ENCODE results near the gene NUDT4.
"Not testable (repeated sequence)": the region's sequence is repeated elsewhere in the genome, so short reads cannot be mapped to it uniquely, and the experiment has no call there.

NUDT4 gene

DNA sequence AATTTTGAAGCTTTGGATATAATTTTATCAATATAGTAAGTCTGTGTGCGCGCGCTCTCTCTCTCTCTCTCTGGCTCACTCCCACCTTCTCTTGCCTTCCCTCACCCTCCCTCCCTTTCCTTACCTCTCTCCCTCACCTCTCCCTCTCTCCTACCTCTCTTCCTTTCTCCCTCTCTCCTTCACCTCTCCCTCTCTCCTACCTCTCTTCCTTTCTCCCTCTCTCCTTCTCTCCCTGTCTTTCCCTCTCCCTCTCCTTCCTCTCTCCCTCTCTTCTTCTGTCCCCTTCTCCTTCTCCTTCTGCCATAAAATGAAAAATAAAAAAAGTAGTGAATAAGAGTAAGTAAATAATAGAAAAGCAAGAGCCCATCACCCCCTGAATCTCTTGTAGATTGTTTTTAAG is 9.0 kb upstream of the NUDT4 start:
- DNase-seq = no peak

DNA sequence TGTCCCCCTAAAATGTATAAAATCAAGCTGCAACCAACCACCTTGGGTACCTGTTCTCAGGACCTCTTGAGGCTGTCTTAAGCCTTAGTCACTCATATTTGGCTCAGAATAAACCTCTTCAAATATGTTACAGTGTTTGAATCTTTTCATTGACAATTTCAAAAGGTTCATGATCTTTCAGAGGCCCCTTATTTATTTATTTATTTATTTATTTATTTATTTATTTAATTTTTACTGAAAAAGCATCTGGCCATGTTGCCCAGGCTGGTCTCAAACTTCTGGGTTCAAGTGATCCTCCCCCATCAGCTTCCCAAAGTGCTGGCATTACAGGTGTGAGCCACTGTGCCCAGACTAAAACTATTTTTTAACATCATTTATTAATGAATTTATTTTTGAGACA is 8.2 kb upstream of the NUDT4 start:
- no peak for DNase-seq

DNA sequence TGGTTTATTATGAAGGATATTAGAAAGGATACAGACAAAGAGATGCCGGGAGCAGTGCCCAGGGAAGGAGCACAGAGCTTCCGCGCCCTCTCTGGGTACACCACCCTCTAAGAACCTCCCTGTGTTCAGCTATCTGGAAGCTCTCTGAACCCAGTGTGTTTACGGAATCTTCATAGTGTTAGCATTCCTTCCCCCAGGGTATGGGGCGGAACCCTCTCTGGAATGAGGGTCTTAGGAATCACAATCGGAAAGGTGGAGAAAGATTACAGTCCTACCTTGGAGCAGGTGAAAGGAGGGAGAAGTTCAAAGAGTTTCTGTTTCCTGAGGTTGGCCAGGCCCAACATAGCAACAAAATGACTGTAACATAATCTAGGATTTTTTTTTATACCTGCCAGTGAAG is 6.8 kb upstream of the NUDT4 start:
- no peak for DNase-seq

DNA sequence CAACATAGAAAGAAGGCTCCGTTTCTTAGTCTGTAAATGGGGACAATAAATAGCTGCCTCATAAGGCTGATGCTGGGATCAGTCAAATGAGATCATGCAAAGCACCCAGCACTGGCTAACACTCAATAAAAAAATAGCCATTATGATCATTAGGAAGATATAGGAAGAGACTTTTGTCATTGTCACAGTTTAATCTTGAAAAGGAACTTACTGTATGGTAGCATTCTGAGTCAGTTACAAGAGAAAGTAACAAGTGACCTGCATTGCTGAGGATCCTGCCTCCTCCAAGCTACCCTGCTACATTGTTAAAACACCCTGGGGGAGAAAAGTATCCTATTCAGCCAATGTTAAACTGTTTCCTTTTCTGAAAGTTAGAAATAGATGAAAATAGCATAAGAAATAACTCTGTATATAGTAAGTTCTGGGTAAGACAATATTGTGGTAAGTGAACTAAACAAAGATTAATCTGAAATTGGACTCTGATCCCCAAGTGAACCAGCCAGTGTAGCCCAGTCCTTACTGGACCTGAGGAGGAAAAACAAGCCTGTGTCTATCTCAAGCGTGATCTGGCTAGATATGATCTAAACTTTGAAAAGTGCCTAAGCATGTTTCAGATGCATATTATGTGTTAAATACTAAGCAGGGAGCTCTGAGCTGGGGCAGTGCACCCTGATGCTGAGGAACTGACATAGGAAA is 3.6 kb upstream of the NUDT4 start:
- no peak for DNase-seq

DNA sequence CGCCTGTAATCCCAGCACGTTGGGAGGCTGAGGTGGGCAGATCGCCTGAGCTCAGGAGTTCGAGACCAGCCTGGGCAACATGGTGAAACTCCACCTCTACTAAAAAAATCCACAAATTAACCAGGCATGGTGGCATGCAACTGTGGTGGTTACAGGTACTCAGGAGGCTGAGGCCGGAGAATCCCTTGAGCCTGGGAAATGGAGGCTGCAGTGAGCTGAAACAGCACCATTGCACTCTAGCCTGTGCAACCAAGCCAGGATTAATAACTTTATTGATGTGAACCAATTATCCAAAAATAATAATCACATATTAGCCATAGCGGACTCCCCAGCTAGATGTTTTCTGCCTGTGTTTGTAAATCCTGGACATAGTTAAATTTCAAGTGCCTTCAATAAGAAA is 1.8 kb upstream of the NUDT4 start:
- no peak for DNase-seq

DNA sequence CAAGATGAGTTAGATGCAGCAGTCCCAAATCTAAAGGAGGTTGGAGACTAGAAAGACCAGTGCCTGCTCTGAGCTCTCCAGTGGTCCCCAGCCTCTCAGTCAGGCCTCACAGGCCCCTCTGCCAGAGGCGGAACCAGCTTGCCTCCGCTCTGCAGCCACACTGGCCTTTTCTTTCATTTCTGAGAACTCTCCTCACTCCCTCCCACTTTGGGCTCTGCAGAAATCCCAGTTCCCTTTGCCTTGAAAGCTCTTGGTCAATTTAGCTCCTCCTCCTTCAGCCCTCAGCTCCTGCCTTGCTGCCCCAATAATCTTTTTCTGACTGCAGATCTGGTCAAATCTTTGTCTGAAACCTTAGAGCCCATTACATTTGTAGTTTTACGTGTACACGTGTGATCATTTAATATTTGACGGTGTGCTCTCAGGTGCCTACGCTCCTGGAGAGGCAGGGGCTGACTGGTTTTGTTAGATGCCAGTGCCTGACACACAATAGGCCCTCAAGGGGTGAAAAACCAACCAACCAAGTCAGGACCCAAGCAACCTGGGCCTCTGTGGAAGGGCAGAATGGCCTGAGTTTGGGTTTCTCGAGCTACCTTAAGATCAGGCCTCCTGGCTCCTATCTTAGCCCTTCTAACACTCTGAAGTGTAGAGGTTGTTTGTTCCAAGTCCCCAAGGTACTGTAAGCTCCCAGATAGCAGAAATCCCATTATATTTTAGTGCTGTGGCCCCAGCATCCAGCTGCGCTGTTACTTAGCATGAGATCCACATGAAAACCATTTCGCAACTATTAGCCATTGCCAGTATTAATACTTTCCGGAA is 1.1 kb upstream of the NUDT4 start:
- no peak for DNase-seq

DNA sequence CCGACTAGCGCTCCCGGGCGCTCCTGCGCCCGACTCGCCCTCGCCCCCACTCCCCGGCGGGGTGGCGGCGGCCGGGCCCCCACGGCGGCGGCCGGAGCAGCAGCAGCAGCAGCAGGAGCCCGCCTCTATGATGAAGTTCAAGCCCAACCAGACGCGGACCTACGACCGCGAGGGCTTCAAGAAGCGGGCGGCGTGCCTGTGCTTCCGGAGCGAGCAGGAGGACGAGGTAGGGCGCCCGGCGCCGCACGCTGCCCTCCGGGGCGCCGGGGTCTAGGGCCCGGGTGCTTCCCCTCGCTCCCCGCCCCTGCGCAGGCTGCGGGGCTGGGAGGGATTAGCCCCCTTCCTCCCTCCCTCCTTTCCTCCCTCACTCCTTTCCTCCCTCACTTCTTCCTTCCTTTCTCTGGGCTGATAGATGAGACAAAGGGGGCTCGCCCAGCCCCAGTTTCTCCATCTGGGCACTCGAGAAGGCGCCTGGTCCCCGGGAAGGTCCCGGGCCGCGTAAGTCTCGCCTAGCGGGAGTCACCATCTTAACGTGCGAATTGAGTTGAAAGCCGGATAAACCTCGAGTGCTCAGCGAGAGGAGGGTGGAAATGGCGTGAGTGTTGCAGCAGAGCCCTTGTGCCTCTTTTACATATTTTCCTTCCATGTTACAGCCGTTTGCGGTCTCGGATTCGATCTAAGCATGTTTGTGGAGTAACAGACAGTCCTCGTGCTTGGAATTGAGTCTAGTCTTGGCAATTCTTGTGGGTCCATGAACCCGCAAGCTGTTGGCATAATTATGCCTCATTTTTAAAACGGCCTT is 672 bp downstream of the NUDT4 start:
- DNase-seq = peak; percentile 58

DNA sequence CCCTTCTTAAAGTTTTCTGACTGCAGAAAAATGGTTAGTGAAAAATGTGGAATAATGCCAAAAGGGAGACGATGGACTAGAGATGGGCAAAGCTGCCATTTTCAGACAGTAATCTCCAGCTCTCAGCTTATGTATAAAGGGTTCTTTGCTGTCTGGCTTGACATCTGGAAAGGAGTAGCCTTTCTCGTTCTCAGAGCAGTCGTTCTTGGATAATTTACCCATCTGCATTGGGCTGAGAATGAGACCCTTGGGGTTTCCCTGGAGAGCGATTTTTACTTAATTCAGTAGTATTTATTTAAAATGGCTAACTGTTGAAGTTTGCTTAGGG is 1.2 kb downstream of the NUDT4 start:
- DNase-seq = no peak

DNA sequence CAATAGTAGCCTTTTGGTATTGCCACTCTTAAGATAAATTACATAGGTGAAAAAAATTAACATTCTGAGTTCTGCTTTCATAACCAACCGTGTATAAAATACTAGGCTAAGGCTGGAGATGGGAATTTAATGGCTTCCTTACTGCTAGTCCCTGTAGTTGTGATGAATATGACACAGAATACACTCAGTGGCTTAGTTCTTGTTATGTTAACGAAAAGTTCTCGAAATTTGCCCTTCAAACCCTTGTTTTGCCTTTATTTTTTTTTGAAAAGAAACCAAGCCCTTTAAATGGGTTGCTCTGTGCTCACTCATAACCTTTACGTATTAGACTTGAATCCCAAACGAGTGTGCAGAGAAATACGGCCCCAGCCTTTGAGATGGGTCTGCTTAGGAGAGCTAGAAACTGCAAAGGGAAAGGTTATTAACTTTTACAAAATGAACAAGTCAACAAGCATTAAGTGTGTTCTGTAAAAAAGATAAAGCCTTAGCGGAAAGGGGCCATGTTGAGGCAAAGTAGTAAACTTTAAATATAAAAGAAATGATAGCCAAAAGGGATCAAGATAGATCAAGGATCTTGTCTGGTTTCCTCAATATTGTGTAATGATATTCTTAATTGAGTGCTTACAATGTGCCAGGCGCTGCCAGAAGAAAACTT is 1.7 kb downstream of the NUDT4 start:
- no peak for DNase-seq

DNA sequence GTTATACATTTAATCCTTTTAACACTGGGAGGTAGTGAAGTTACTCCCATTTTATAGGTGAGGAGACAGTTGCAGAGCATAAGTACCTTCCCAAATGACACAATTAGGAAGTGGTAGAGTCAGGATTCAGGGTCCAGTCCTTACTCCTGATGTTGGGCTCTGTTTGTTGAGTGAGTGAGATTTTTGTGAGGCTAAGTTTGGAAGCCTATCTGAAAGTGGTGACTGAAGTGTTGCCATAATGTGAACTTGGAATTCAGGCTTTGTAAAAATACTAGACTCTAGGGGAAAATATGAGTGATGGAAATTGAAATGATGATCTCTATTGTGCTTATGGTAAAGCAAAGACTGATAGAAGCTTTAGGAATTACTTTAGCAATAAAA is 2.2 kb downstream of the NUDT4 start:
- DNase-seq = no peak

DNA sequence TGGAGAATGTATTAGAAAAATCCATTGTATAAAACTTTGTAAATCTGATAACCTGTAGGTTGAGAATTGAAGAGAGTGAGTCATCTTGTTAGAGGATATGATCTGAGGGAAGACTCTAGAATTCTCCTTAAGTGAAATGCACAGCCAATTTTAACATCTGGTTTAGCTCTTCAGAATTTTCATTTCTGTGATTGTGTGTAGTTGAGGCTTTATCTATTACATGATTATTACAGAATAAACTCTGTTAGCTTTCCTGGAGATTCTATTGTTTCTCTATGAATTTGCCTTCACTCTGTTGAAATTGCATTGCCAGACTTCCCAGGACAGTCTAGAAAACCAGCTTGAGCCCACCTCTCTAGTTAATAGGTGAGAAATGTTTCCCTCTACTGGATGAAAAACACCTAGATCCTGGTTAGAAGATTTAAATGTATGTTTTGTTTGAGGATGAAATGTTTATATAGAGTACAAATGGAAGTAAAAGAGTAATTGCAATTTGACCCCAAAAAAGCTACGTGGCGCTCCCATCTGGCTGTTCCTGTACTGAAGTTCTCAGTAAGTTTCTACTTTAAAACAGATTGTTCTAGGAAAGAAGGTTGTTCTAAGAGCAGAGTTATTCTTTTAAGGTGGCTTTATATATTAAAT is 2.9 kb downstream of the NUDT4 start:
- no peak for DNase-seq

DNA sequence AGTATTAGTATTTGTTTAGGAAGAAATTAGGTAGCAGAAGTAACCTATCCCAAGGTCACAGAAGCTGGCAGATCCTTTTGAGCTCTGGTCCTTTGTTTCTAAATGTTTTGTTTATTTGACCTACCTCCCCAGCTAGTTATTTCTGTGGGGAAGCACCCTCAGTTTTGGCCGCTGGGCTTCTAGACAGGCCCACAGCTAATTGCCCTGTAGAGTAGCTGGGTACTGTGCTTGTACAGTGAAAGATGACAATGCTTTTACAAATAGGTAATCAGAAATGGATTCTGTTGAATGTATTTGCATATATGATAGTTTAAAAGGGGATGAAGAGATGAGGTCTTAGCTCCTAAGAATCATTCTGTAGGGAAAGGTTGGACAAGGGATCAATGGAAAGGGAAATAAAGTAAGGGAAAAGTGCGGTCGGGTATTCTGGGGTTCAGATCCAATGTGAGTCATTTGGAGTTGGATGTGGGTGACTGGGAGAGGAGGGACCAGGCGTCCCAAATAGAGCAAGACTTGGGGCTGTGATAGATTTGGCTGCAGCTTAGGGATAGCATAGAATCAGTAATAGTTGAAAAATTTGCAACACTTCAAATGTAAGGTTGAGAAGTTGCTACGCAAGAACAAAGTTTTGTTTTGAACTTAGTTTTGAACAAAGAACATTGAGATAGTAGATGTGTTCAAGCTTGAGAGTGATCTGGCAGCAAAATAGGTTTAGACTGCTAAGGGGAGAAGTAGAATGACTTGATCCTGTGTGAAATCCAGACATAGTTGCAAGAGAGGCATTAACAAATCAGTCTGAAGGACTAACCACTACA is 3.6 kb downstream of the NUDT4 start:
- no peak for DNase-seq

DNA sequence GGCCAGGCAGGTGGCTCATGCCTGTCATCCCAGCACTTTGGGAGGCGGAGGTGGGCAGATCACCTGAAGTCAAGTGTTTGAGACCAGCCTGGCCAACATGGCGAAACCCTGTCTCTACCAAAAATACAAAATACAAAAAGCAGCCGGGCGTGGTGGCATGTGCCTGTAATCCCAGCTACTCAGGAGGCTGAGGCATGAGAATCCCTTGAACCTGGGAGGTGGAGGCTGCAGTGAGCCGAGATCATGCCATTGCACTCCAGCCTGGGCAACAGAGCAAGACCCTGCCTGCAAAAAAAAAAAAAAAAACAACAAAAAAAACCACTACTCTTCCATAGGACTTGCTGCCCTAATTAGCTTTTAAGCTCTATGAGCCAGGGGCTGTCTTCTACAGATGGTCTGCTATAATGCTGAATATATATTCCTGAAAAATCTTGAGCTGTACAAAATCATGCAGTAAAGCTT is 4.3 kb downstream of the NUDT4 start:
- DNase-seq = not testable (repeated sequence)

DNA sequence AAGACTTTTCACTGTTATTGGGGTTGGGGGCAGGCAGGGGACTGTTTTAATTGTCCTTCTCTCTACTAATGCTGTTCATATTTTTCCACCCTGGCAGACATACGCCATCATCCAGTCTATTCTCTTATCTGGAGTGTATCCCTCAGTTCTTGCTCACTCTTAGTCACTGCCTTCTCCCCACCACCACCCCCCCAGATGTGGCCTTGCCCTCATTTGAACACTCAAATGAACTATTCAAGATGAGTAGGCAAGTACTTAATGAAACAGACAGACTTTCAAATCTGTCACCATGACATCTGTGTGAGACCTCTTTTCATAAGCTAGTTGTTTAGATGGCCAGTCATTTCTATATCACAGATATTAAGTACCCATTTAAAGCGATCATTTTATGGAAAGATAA is 10.1 kb downstream of the NUDT4 start:
- no peak for DNase-seq

DNA sequence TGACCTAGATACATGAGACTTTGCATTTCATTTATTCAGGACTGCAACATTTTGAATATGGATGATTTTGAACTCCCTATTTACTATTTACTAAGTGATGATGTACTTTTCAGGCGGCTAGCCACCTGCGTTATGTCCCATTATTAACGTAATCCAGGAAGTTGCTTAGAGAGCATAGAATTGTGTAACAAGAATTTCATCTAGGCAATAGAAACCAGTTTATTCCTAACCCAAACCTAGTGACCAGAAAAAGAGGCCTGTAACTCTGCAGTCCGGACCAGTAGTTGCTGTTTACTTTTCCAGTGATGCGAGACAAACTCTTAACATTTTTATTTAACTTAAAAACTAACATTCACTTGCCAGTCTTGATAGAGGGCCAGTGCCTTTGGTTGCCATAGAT is 12.3 kb downstream of the NUDT4 start:
- no peak for DNase-seq

DNA sequence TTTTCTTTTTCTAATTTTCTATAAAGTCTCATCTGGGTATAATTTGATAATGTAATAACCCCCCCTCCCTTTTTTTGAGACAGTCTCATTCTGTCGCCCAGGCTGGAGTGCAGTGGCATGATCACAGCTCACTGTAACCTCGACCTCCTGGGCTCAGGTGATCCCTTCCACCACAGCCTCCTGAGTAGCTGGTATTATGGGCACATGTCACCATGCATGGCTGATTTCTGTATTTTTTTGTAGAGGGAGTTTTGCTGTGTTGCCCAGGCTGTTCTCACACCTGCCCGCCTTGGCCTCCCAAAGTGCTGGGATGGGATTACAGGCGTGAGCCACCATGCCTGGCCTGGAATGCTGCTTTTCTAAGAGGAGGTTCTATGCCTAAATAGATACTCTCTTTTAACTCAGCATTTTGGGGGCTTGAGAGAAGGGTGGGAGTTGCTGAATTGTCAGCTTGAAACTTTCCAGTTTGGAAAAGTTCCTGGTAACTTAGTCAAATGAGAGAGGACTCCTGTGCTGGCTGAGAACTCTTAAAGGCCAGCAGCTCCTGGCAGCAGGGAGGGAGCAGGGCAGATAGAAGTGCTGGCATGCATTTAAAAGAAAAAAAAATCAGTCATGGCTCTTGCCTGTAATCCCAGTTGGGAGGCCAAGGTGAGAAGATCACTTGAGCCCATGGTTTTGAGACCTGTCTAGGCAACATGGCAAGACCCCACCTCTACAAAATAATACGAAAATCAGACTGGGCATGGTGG is 13.0 kb downstream of the NUDT4 start:
- DNase-seq = no peak

DNA sequence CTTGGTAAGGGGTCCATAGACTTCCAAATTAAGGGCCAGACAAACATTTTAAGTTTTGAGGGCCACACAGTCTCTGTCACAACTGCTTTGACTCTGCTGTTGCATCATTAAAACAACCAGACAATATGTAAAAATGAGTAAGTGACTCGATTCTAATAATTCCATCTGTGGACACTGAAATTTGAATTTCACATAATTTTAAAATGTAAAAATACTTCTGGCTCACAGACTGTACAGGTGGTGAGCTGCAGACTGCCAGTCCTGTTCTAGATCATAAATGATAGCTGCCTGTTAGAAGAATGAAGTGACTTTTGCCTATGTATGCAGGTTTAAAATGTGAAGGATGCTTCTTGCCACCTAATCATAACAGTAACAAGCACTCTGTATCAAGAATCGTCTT is 15.7 kb downstream of the NUDT4 start:
- DNase-seq = no peak

DNA sequence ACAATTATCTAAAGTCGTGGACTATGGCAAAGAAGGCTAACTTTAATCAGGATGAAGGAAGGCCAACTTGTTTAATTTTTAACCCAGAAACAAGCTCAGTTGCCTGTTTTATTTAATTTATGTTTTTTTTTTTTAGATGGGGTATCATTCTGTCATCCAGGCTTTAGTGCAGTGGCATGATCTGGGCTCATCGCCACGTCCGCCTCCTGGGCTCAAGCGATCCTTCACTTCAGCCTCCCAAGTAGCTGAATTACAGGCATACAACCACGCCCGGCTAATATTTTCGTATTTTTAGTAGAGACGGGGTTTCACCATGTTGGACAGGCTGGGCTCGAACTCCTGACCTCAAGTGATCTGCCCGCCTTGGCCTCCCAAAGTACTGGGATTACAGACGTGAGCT is 19.7 kb downstream of the NUDT4 start:
- DNase-seq = no peak

DNA sequence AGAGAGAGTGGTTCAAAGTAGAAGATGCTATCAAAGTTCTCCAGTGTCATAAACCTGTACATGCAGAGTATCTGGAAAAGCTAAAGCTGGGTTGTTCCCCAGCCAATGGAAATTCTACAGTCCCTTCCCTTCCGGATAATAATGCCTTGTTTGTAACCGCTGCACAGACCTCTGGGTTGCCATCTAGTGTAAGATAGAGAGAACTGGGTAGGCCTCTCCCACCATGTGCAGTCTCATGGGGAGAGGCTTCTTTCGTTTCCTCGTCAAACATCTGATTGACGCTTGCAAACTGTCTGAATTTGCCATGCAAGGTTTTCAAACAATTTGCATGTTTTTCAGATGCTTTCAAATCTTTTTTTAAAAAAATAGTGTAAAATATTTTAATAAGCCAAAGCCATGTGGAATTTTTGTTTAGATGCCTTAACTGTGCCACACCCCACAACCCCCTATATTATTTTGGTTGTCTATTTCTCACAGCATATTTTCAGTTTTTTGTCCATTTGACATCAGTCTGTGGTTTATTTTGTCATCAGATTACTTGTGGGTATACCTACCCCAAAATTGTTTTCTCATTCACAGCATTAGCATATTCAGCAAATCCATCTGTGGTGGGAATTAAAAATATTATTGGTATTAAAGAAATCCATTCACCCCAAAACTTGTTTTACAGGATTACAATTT is 21.6 kb downstream of the NUDT4 start:
- not testable (repeated sequence) for DNase-seq

All from CD4-positive, alpha-beta T cell treated with Interleukin-4 for 4 hours (primary cell).